HG03432 (cell line): ENCODE measurements around the gene SIRPD.
"Not testable (repeated sequence)": the region's sequence is repeated elsewhere in the genome, so short reads cannot be mapped to it uniquely, and the experiment has no call there.

Experiments
- ATAC-seq: cut with Tn5 transposase; IDR thresholded peaks from one replicate; pipeline ENCODE4 v1.9.1; 2021; ENCODE audit warnings: mild to moderate bottlenecking, moderate library complexity; ENCODE audit not compliant: unreplicated experiment

Gene SIRPD

GRCh38 chr20:1557605-1558004 lies at the start of gene SIRPD:
TSS of gene SIRPD (minus strand) at chr20:1557705. CDS start at chr20:1557653, 52 bp downstream.
- ATAC-seq = no peak

GRCh38 chr20:1600736-1601135 lies 43.2 kb upstream of the SIRPD start:
- no peak for ATAC-seq

- no peak for ATAC-seq
Observed at GRCh38 chr20:1595333-1595732, 37.8 kb upstream of the SIRPD start.

DNA sequence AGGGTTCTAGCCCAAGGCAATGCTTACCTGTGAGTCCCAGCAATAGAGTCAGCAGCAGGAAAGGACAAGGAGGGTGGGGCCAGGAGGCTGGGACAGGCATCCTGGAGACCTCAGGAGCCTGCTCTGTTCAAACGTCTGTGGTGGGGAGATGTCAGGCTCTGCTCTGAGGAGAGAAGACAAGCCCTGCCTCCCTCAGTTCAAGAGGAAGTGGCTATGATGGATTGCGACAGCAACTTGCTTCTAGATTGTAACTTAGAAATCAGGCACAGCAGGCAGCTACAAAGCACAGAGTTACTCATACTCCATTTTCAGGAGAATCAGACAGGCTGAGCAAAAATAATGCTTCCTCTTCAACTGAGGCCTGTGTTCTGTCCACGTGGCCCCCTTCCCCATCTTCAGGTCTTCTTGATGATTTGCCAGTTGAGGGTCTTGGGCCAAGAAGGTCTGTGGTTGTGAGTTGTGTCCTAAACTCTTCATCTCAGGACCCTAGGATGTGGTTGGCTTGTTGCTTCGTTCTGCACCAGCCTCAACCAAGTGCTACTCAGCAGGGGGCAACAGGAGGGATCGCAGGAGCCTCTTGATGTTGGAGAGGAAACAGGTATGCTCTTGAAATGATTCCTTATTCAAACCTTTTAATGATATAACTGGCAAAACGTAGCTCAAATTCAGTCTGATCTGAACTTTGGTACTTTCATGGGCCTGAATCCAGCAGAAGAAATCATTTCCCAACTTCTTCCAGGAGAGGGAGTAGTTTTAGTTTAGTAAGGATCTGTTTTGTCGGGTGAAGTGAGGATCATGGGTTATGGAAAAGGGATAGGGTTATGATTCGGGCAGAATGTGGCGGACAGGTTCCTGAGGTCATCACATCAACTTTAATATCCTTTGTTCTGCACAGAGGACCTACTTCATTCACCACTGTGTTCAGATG lies 31.3 kb upstream of the SIRPD start:
- ATAC-seq = no peak

DNA sequence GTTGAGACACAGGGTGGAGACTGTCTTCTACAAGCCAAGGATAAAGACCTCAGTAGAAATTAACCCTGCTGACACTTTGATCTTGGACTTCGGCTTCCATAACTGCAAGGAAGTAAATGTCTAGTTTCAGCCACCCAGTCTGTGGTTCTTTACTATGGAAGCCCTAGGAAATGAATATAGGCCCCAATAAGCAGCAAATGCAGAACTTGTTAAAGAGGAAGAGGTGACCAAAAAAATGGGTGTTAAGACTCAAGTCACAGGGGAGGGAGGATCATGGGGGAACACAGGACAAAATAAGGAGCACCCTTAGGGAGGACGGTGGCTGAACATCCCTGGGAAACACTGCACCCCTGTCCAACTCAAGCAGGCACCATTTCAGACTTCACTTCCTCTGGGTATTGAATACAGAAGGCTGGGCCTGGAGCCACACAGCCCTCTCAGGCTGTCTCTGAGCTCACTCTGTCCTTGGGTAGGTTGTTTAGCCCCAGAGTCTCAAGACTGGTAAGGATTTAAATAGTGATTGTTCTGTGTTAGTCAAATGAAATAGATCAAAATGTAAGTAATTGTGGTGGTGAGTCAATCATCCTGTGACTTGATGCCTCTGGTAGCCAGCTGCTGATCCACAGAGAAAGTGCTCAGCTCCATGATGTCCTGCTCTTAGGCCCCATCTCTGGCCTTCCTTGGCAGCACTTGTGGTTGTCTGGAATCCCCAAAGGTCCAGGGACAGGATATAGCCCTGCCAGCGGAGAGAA lies 30.5 kb upstream of the SIRPD start:
- ATAC-seq = no peak

DNA sequence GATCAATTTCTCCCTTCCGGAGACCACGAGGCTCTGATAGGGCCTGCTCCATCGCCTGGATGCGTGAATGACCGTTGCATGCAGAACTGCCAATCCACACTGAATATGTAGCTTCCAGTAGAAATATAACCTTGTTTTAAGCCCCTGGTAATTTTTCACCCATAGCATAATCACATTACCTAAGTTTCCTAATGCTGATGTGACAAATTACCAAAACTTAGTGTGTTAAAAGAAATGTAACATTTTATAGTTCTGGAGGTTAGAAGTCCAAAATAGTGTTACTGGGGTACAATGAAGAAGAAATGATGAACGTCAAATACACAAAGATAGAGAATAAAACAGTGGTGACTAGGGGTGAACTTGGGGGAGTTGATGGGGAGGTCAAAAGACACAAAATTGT lies 22.0 kb upstream of the SIRPD start:
- no peak for ATAC-seq

DNA sequence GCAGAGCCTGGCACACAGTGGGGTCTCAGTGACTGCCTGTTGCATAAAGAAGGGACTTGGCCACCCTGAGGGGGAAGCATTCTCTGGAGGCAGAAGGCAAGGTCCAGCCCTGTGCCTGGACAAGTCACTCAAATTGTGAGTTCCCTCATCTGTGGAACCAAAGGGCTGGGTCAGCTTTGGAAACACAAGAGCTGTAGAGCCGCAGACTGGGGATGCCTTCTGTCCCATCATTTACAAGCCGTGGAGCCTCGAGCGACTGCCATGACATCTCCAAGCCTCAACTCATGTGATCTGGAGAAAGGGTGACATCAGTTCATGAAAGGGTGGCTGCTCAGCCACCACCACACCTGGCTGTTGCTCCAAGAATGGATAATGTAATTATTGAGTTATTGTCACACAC lies 20.4 kb upstream of the SIRPD start:
- ATAC-seq = no peak

- not testable (repeated sequence) for ATAC-seq
Observed at GRCh38 chr20:1577313-1577712, 19.8 kb upstream of the SIRPD start.

- no peak for ATAC-seq
Observed at GRCh38 chr20:1576641-1577040, 19.1 kb upstream of the SIRPD start.

DNA sequence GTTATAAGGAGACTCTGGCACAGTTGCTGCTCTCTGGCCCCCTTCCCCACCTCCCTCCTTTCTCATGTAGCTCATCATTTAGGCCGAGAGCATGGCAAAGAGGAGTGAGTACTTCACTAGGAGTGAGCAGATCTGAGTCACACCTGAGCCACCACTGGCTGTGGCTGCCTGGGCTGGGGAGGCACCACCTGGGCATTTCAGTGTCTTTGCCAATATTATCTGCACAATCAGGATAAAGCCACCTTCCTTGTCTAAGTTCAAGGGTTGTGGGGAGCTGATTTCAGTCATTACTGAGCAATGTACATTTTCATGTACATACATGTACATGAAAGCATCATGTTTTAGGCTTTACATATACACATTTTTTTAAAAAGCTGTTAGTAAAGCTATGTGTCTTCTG lies 18.5 kb upstream of the SIRPD start:
- ATAC-seq = not testable (repeated sequence)

DNA sequence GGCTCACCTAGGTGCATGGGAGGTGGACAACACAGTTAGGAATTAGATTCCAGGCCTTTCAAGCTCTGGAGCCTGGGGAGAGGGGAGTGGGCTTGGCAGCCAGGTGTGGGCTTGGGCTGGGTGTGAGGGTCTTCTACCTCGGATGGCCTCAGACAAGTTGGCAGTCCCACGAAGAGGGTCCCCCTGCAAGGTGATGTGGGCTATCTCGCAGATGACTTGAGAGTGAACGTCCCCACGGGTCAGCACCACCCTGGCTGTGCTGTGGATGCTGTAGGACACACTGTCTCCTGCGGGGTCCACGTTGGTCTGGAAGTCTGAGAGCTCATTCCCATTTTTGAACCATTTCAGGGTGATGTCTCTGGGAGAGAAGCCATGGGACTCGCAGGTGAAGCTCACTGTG lies 14.1 kb upstream of the SIRPD start:
- not testable (repeated sequence) for ATAC-seq

GRCh38 chr20:1569415-1569881 lies 11.9 kb upstream of the SIRPD start:
- ATAC-seq = no peak

DNA sequence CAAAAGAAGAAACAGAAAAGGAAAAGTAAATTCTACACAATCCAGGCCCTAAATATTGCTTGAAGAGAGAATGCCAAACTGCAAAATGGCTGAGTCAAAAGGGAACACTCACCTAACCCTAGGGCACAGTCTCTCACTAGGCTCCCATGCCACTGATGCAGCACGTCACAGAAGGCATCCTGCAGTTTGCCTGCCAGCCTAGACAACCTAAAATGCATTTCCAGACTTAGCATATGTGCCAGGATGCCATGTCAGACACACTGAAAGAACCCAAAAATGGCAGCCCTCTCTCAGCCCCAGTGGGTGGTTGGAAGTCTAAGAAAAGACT lies 10.6 kb upstream of the SIRPD start:
- no peak for ATAC-seq

GRCh38 chr20:1567392-1568162 lies 10.1 kb upstream of the SIRPD start:
- ATAC-seq = no peak

GRCh38 chr20:1566701-1567100 lies 9.2 kb upstream of the SIRPD start:
- ATAC-seq = no peak

DNA sequence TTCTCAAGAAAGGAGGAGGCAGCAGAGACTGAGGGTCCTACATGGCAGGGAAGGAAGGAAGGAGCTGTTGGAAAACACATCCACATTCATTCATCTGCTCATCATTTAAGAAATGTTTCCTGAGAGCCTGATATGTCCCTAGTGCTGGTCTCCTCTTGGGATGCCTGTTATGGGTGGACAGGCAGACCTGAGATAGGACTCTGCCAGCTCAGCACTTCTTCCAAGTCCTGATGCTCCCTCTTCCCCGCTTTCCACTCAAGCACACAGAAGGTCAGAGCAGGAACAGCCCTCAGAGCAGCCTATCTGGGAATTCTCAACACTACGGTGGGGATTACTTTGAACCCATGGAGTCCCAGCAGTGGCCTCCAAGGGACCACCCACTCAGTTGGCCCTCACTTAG lies 8.0 kb upstream of the SIRPD start:
- ATAC-seq = no peak

DNA sequence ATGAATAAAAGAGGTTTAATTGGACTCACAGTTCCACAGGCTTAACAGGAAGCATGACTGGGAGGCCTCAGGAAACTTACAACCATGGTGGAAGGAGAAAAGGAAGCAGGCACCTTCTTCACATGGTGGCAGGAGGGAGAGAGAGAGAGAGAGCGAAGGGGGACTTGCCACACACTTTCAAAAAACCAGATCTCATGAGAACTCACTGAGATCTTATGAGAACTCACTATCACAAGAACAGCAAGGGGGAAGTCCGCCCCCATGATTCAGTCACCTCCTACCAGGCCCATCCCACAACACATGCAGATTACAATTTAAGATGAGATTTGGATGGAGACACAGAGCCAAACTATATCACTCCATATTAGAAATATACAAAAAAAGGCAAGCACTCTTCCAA lies 6.1 kb upstream of the SIRPD start:
- ATAC-seq = no peak

DNA sequence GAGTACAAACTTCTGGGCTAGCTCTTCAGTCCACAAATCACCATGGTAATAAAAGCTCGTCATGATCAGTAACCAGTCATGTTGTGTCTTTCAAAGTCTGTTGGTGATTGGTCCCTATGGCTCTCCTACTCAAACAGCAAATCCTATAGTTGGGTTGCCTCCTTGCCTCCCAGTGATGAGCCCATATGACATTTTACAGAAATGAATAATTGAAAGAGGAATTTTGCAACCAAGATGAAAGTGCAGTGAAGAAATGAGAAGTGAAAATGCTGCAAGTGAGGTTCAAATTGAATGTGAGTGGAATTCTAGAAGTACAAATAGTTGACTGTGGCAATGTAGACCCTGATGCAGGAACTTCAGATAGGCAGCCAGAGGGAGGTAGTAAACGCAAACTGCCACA lies 5.1 kb upstream of the SIRPD start:
- ATAC-seq = no peak

GRCh38 chr20:1561350-1561749 lies 3.8 kb upstream of the SIRPD start:
- no peak for ATAC-seq

DNA sequence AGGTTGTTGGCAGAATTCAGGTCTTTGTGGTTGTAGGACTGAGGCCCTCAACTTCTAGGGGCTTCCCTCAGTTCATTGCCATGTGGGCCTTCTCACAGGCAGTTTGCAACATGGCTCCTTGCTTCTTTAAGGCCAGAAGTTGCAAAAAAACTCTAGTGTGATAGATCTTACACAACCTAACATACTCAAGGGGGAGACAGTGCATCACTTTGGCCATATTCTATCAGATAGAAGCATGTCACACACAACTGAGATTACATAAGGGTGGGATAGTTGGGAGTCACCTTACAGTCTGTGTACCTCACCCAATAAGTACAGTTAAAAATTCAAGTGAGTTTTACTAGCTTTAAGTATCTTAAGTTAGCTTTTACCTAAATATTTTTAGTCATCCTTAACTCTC lies 1.6 kb downstream of the SIRPD start:
- ATAC-seq = no peak

DNA sequence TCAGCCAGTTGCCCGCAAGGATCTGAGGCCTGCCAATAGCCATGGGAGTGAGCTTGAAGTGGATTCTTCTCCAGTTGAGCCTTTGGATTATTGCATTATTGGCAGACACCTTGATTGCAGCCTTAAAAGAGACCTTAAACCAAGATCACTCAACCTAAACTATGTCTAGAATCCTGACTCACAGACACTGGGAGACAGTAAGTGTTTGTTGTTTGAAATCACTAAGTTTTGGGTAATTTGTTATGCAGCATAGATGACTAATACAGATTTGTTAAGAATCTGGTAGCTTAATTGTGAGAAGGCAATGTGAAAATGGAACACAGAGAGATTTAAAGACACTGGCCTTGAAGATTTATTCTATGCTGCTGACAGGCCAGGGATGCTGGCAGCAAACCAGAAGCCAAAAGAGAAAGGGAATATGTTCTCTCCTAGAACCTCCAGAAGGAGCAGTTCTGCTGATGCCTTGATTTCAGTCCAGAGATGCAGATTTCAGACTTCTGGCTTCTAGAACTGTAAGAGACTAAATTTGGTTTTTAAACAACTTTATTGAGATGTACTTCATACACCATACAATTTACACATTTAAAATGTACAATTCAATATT lies 17.6 kb downstream of the SIRPD start:
- no peak for ATAC-seq
